ENCODE data around the gene RNF113A. TPM values are rescaled to one million over a fixed set of nuclear protein-coding genes. Genes with fewer than 3 reads are reported as not detected.
A peak's percentile ranks its signal among the peaks of the same experiment; 100 is the strongest.

The RNF113A gene
- total RNA-seq (2014; rRNA removed; shearing (Covaris generic)), result 10.2 and 10.9 TPM in 2 replicates
- polyA plus RNA-seq (2016; fragmentation: Nextera tagmentation; extraction: Ambion mirVana), result 20.3 and 23.3 TPM in 2 replicates
- long read RNA-seq, transcript RNF113A-201 (1 exons, 1,353 nt), result major isoform, 37 of 37 reads
- long read RNA-seq, partial matches to known transcripts, result 0 of 37 reads
- long read RNA-seq, other reads (novel, unspliced or antisense), result 0 of 37 reads

GRCh38 chrX:119871599-119872395 lies at the start of gene RNF113A, which contains the start of gene NDUFA1:
RNF113A (minus strand) TSS chrX:119871733; CDS start chrX:119871613, 120 bp downstream.
NDUFA1 (plus strand) TSS chrX:119871832; CDS start chrX:119871912, 80 bp downstream.
- Histone ChIP-seq H4K20me1 (replicated peaks; ENCODE audit: insufficient read depth) (no peaks in the 10 kb centered on the region), H3K27ac (ENCODE audit: low read depth) (peak within 1 kb of the TSS; percentile 92), H3K79me2 (replicated peaks; ENCODE audit: insufficient read depth) (peaks cover 12% of the 10 kb centered on the region), H3K4me3 (peak within 1 kb of the TSS; percentile 78), H3F3A (replicated peaks; ENCODE audit: low read depth) (no peaks in the 10 kb centered on the region), H3K4me1 (ENCODE audit: insufficient read depth) (no peaks in the 10 kb centered on the region), H3K36me3 (ENCODE audit: insufficient read depth) (no peaks in the 10 kb centered on the region), H3K4me2 (peak within 1 kb of the TSS; percentile 89), H3K9me2 (ENCODE audit: insufficient read depth) (no peaks in the 10 kb centered on the region), H2AFZ (peak within 1 kb of the TSS; percentile 60), H3K27me3 (ENCODE audit: insufficient read depth) (no peaks in the 10 kb centered on the region)
- Mint-ChIP-seq H3K27me3 (ENCODE audit: insufficient read depth, low read depth, poor library complexity) (peaks cover 5% of the 10 kb centered on the region), H3K4me1 (no peaks in the 10 kb centered on the region), H3K9me3 (no peaks in the 10 kb centered on the region; the same call in 2 of the 3 replicates), H3K4me3 (peak within 1 kb of the TSS; percentile 97), H3K27ac (peak within 1 kb of the TSS; percentile 97), H3K36me3 (ENCODE audit: low read depth) (peaks cover 5% of the 10 kb centered on the region)
- ATAC-seq, result peak; percentile 96
- no peak for TF ChIP-seq CTCF (conservative IDR thresholded peaks at IDR 0.05; ENCODE audit: low read depth in 2 of 2)
- peak; percentile 33; the same call in 1 of the 2 replicates for TF ChIP-seq CREB1 (CRISPR knock-in tag; IDR thresholded peaks at IDR 0.05; ENCODE audit: low read depth)
- peak; percentile 71 for TF ChIP-seq POLR2AphosphoS5 (IDR thresholded peaks at IDR 0.05; ENCODE audit: low read depth)
- peak; percentile 86 for DNase-seq (ENCODE audit: low spot score)

- Mint-ChIP-seq H3K4me3 (no peak overlapping the region), H3K9me3 (no peaks in the 10 kb centered on the region), H3K36me3 (ENCODE audit: low read depth) (peaks cover 1% of the 10 kb centered on the region), H3K4me1 (no peaks in the 10 kb centered on the region), H3K27ac (no peak overlapping the region), H3K27me3 (ENCODE audit: insufficient read depth, low read depth, poor library complexity) (no peaks in the 10 kb centered on the region)
- Histone ChIP-seq H3K4me1 (ENCODE audit: insufficient read depth) (no peaks in the 10 kb centered on the region), H3K9me2 (ENCODE audit: insufficient read depth) (no peaks in the 10 kb centered on the region), H4K20me1 (replicated peaks; ENCODE audit: insufficient read depth) (no peaks in the 10 kb centered on the region), H3K27ac (ENCODE audit: low read depth) (no peak overlapping the region), H2AFZ (no peak overlapping the region), H3K4me3 (no peak overlapping the region), H3K36me3 (ENCODE audit: insufficient read depth) (no peaks in the 10 kb centered on the region), H3K4me2 (no peak overlapping the region), H3K79me2 (replicated peaks; ENCODE audit: insufficient read depth) (no peaks in the 10 kb centered on the region), H3F3A (replicated peaks; ENCODE audit: low read depth) (no peaks in the 10 kb centered on the region), H3K27me3 (ENCODE audit: insufficient read depth) (no peaks in the 10 kb centered on the region)
- ATAC-seq, result no peak
- no peak for DNase-seq (ENCODE audit: low spot score)
- TF ChIP-seq CTCF (conservative IDR thresholded peaks at IDR 0.05; ENCODE audit: low read depth in 2 of 2) (no peak), JUNB (IDR thresholded peaks at IDR 0.05; ENCODE audit: unreplicated experiment) (no peak)
Observed at GRCh38 chrX:119919835-119920585, 48.5 kb upstream of the RNF113A start.
